ENCODE data around the gene TLK2. TPM values are rescaled to one million over a fixed set of nuclear protein-coding genes. Genes with fewer than 3 reads are reported as not detected.

TLK2 gene
- total RNA-seq, 2 experiments from 2014 or later, result 24.8 to 26.8 TPM

GRCh38 chr17:62653002-62653825 is 174.6 kb downstream of the TLK2 start:
- intact Hi-C loops (cut with micrococcal nuclease), result loop anchor here (10.0 kb wide), 1 partner anchor 72 kb away; no protein-coding TSS in a partner anchor
- peak; percentile 97 for DNase-seq
- Mint-ChIP-seq H3K36me3 (ENCODE audit: low read depth) (no peaks in the 10 kb centered on the region), H3K4me3 (peak overlapping the region; percentile 73), H3K27ac (peak overlapping the region; percentile 80), H3K9me3 (peaks cover 2% of the 10 kb centered on the region), H3K4me1 (ENCODE audit: low read depth) (peaks cover 22% of the 10 kb centered on the region), H3K27me3 (peaks cover 27% of the 10 kb centered on the region)
- POLR2A ChIA-PET, result interaction anchor here (0.5 to 1.8 kb wide), 4 partner anchors 9 to 71 kb away, joined by 3 to 5 read pairs (median 5); no protein-coding TSS in a partner anchor
- TF ChIP-seq, protein P1, sequence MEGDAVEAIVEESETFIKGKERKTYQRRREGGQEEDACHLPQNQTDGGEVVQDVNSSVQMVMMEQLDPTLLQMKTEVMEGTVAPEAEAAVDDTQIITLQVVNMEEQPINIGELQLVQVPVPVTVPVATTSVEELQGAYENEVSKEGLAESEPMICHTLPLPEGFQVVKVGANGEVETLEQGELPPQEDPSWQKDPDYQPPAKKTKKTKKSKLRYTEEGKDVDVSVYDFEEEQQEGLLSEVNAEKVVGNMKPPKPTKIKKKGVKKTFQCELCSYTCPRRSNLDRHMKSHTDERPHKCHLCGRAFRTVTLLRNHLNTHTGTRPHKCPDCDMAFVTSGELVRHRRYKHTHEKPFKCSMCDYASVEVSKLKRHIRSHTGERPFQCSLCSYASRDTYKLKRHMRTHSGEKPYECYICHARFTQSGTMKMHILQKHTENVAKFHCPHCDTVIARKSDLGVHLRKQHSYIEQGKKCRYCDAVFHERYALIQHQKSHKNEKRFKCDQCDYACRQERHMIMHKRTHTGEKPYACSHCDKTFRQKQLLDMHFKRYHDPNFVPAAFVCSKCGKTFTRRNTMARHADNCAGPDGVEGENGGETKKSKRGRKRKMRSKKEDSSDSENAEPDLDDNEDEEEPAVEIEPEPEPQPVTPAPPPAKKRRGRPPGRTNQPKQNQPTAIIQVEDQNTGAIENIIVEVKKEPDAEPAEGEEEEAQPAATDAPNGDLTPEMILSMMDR (IDR thresholded peaks at IDR 0.05), result no peak
- CTCF ChIA-PET, result interaction anchor here (1.1 to 1.9 kb wide), 3 partner anchors 19 to 231 kb away, joined by 3 to 6 read pairs (median 6); no protein-coding TSS in a partner anchor
- peak; percentile 94 for ATAC-seq

DNA sequence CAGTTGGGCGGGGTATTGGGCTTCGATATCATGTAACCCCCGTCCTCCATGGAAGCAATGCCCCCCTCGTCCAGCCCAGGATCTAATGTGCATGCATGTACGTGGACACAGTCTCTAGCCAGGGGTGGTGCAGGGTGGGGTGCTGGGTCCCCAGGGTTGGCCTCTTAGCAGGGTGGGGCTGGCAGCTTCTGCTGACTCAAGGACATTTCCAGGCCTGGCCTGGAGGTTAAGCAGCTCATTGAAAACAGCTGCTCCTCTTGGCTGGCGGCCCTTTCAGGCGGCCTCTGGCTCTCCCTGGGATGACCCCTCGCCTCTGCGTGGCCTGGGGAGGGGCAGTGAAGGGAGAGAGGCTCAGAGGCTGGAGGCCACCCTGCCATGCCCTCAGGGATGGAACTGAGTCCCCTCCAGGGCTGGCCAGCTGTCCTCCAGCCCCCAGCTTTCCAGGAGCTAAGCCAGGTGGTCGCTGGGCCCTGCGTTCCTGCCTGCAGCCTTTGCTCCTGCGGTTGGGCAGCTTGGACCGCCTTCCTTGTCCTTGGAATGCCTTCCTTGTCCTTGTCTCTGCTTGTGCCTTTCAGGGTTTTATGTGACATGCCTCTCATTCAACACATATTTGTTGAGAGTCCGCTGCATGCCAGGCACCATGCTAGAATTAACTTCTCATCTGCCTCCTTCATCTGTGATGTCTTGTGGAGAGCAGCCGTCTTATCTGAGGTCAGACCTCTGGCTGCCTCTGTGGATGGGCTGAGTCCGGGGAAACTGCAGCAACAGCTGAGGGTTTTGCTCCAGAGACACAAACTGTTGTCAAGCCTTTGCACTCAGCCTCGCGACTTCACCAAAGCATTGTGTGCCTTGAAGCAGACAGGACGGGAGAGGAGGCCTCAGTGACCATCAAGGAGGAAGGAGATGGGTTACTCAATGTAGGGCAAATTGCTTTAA is 175.5 kb downstream of the TLK2 start:
- Mint-ChIP-seq H3K4me1 (ENCODE audit: low read depth) (peaks cover 22% of the 10 kb centered on the region), H3K36me3 (ENCODE audit: low read depth) (peaks cover 3% of the 10 kb centered on the region), H3K27me3 (peaks cover 27% of the 10 kb centered on the region), H3K4me3 (peak overlapping the region; percentile 47), H3K9me3 (peaks cover 2% of the 10 kb centered on the region), H3K27ac (peak overlapping the region; percentile 75)
- ChIA-PET CTCF (interaction anchor here (1.1 to 1.9 kb wide), 3 partner anchors 18 to 232 kb away, joined by 3 to 6 read pairs (median 6); no protein-coding TSS in a partner anchor), POLR2A (interaction anchor here (0.5 to 1.8 kb wide), 4 partner anchors 8 to 70 kb away, joined by 3 to 5 read pairs (median 5); no protein-coding TSS in a partner anchor)
- intact Hi-C loops (cut with micrococcal nuclease), result loop anchor here (10.0 kb wide), 1 partner anchor 71 kb away; no protein-coding TSS in a partner anchor
- no peak for DNase-seq
- TF ChIP-seq, protein P1 (IDR thresholded peaks at IDR 0.05), result no peak
- peak; percentile 6 for ATAC-seq

DNA sequence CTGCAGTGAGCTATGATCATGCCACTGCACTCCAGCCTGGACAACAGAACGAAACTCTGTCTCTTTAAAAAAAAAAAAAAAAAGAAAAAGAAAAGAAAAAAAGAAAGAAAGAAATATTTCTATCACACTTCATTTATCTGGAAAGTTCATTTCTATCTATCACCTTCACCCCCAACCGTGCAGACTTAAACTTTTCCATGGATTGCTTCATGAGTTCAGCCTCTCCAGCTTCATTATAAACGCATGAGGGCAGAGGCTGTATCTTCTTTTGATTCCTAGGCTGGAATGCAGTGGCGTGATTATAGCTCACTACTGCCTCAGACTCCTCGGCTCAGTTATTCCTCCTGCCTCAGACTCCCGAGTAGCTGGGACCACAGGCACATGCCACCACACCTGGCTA is 177.0 kb downstream of the TLK2 start:
- POLR2A ChIA-PET, result interaction anchor here (0.9 kb wide), 1 partner anchor 10 kb away, joined by 3 read pairs; no protein-coding TSS in a partner anchor
- Mint-ChIP-seq H3K4me3 (no peak overlapping the region), H3K36me3 (ENCODE audit: low read depth) (peaks cover 3% of the 10 kb centered on the region)

GRCh38 chr17:62656446-62656845 is 177.8 kb downstream of the TLK2 start:
- CTCF ChIA-PET, result no interaction called here

More for the DNA sequence above, 177.0 kb downstream of the TLK2 start:
- ATAC-seq (no peak), DNase-seq (no peak)
- CTCF ChIA-PET, result no interaction called here
- Mint-ChIP-seq H3K9me3 (peaks cover 8% of the 10 kb centered on the region), H3K27me3 (peaks cover 25% of the 10 kb centered on the region), H3K27ac (no peak overlapping the region), H3K4me1 (ENCODE audit: low read depth) (peaks cover 22% of the 10 kb centered on the region)
- intact Hi-C loops (cut with micrococcal nuclease), result loop anchor here (10.0 kb wide), 1 partner anchor 69 kb away; no protein-coding TSS in a partner anchor
- TF ChIP-seq, protein P1 (IDR thresholded peaks at IDR 0.05), result no peak

More at GRCh38 chr17:62656446-62656845, 177.8 kb downstream of the TLK2 start:
- H3K9me3 Mint-ChIP-seq, result peaks cover 15% of the 10 kb centered on the region
- intact Hi-C loops (cut with micrococcal nuclease), result loop anchor here (10.0 kb wide), 1 partner anchor 68 kb away; no protein-coding TSS in a partner anchor
- TF ChIP-seq, protein P1 (IDR thresholded peaks at IDR 0.05), result no peak
- peaks cover 3% of the 10 kb centered on the region for H3K36me3 Mint-ChIP-seq (ENCODE audit: low read depth)
- no peak overlapping the region for H3K4me3 Mint-ChIP-seq
- no peak overlapping the region for H3K27ac Mint-ChIP-seq
- POLR2A ChIA-PET, result interaction anchor here (0.9 kb wide), 1 partner anchor 9 kb away, joined by 3 read pairs; no protein-coding TSS in a partner anchor
- peaks cover 21% of the 10 kb centered on the region for H3K27me3 Mint-ChIP-seq
- DNase-seq (no peak), ATAC-seq (no peak)
- peaks cover 22% of the 10 kb centered on the region for H3K4me1 Mint-ChIP-seq (ENCODE audit: low read depth)
